ENCODE data around the gene XIRP1.

DNA sequence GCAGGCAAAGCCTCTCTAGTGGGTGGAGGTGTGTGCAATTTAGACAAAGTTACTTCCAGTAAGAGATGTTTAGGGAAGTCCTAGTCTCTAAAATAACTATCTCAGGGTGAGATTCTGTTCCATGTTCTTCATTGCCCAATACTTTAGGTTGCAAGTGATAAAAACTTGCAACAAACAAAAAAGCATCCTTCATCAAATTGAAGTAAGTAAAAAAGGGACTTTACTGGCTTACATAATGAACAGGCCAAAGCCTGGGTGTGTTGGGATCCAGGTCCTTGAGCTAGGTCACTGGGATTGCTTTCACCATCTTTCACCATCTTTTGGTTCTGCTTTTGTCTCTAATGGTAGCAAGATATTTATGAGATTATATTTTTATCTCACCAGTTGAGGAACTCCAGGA, 49.2 kb upstream of the XIRP1 start:
- TF ChIP-seq, protein P1, sequence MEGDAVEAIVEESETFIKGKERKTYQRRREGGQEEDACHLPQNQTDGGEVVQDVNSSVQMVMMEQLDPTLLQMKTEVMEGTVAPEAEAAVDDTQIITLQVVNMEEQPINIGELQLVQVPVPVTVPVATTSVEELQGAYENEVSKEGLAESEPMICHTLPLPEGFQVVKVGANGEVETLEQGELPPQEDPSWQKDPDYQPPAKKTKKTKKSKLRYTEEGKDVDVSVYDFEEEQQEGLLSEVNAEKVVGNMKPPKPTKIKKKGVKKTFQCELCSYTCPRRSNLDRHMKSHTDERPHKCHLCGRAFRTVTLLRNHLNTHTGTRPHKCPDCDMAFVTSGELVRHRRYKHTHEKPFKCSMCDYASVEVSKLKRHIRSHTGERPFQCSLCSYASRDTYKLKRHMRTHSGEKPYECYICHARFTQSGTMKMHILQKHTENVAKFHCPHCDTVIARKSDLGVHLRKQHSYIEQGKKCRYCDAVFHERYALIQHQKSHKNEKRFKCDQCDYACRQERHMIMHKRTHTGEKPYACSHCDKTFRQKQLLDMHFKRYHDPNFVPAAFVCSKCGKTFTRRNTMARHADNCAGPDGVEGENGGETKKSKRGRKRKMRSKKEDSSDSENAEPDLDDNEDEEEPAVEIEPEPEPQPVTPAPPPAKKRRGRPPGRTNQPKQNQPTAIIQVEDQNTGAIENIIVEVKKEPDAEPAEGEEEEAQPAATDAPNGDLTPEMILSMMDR (IDR thresholded peaks at IDR 0.05; ENCODE audit: low read length): no peak
- no peak for TF ChIP-seq EZH2 (optimal IDR thresholded peaks at IDR 0.05; ENCODE audit: low read depth, low read length)

All from MM.1S (cell line).